ENCODE measurements around the gene PYGB.

PYGB gene

DNA sequence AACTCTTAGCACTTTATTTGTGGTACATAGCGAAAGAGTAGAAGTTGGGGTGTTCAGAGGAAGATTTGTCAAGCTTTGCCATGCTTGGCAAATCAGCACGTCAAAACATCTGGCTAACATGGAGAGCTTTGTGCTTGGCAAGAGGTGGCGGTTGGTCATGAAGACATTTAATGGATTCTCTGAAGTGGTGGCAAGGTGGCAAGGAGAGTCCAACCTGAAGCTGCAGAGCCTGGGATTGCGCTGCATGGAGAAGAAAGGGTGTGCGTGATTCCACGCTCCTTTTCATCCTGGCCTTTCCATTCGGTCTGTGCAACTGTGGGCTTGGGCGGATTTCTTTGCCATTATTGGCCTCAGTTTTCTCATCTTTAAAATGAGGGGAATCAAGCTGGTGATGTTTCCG is 3.1 kb downstream of the PYGB start:
- H3K4me3 ChIP-seq (replicated peaks in 1 of 2; ENCODE audit: low read depth in 2 of 2, low read length in 2 of 2) = peak overlapping the region in 1 of 2 donors; percentile 8
- TF ChIP-seq, protein P1, sequence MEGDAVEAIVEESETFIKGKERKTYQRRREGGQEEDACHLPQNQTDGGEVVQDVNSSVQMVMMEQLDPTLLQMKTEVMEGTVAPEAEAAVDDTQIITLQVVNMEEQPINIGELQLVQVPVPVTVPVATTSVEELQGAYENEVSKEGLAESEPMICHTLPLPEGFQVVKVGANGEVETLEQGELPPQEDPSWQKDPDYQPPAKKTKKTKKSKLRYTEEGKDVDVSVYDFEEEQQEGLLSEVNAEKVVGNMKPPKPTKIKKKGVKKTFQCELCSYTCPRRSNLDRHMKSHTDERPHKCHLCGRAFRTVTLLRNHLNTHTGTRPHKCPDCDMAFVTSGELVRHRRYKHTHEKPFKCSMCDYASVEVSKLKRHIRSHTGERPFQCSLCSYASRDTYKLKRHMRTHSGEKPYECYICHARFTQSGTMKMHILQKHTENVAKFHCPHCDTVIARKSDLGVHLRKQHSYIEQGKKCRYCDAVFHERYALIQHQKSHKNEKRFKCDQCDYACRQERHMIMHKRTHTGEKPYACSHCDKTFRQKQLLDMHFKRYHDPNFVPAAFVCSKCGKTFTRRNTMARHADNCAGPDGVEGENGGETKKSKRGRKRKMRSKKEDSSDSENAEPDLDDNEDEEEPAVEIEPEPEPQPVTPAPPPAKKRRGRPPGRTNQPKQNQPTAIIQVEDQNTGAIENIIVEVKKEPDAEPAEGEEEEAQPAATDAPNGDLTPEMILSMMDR (IDR thresholded peaks at IDR 0.05; ENCODE audit: low read depth, low read length) = no peak
- no peak for DNase-seq (ENCODE audit: low read depth in 2 of 2)

DNA sequence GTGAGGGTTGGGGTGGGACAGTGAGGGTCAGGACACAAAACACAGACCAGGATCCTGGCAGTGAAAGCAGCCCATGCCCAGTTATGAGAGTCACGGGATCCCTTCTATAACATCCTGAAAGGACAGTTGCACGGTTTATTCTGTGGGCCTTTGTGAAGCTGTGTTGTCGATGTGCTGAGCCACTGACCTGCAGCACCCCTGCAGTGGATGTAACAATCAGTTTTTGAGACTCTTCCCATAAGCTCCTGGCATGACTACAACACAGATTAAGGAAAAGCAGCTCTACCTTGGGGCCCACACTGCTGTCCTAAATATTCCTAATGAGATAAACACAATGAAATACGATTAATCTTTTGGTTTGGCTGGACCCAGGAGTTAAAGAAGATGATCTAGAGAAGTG is 3.7 kb downstream of the PYGB start:
- H3K4me3 ChIP-seq (replicated peaks in 1 of 2; ENCODE audit: low read depth in 2 of 2, low read length in 2 of 2) = peak overlapping the region in 1 of 2 donors; percentile 24
- peak in 1 of 2 donors; percentile 47 for DNase-seq (ENCODE audit: low read depth in 2 of 2)
- TF ChIP-seq, protein P1 (IDR thresholded peaks at IDR 0.05; ENCODE audit: low read depth, low read length) = no peak

DNA sequence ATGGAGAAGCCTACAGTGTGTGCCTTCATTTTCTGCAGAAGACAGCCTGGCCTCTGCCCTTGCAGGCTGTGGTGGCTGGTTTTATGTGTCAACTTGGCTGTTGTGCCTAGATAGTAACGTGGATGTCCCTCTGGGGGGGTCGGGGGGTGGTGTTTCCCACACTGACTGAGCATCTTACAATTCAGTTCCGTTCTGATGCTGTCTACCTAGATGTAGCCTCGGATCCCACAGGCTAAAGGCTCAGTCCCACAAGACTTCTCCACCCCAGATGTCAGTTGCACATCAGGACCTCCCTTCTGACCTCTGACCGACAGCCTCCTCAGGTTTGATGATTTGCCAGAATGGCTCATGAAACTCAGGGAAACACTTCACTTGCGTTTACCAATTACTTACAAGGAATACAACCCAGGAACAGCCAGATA is 4.4 kb downstream of the PYGB start:
- TF ChIP-seq, protein P1 (IDR thresholded peaks at IDR 0.05; ENCODE audit: low read depth, low read length) = no peak
- H3K4me3 ChIP-seq (replicated peaks in 1 of 2; ENCODE audit: low read depth in 2 of 2, low read length in 2 of 2) = no peak overlapping the region

DNA sequence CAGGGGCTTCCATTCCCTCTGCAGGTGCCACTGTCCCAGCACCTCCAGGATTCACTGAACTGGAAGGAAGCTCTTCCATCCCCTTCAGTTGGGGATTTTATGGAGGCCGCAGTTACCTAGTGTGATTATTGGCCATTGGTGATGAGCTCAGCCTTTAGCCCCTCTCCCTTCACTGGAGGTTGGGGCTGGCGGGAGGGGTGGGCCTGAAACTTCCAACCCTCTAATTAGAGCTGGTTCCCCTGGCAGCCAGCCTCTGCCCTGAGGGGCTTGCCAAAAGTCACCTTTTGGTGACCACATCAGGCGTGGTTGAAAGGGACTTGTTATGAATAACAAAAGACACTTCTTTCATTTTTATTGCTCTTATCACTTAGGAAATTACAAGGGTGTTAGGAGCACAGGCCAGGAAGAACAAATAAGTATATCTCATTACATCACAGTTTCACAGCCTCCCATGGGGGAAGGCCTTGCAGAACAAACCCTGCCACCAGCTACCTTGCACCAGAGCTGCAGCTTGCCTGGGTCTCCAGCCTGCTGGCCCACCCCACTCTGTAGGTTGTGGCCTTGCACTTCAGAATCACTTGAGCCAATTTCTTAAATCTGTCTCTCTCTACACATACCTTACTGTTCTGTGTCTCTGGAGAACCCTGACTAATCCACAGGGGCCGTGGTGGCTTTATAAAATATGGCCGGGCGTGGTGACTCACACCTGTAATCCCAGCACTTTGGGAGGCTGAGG is 5.0 kb downstream of the PYGB start:
- TF ChIP-seq, protein P1 (IDR thresholded peaks at IDR 0.05; ENCODE audit: low read depth, low read length) = no peak
- no peak for DNase-seq (ENCODE audit: low read depth in 2 of 2)
- H3K4me3 ChIP-seq (replicated peaks in 1 of 2; ENCODE audit: low read depth in 2 of 2, low read length in 2 of 2) = no peak overlapping the region

More for the DNA sequence above, 4.4 kb downstream of the PYGB start:
- DNase-seq (ENCODE audit: low read depth in 2 of 2) = no peak

DNA sequence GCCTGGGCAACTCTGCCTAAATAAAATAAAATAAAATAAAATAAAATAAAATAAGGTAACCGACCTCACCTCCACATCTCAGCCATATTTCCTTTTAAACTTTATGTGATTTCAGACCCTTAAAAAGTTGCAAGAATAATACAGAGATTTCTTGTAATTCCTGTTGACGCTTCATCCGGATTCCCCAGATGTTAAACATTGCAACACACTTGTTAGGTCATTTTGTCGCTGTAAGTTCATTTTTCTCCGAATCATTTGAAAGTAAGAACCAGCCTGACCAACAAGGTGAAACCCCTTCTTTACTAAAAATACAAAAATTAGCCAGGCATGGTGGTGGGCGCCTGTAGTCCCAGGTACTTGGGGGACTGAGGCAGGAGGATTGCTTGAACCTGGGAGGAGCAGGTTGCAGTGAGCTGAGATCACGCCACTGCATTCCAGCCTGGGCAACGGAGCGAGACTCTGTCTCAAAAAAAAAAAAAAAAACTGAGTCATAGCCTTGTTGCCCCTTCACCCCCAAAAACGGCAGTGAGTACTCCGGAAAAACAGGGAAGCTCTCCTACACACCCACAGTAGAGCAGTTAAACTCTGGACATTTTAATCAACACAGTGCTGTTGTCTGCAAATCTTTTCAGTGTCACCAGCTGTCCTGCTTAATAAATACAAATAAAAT is 5.9 kb downstream of the PYGB start:
- H3K4me3 ChIP-seq (replicated peaks in 1 of 2; ENCODE audit: low read depth in 2 of 2, low read length in 2 of 2) = no peak overlapping the region
- TF ChIP-seq, protein P1 (IDR thresholded peaks at IDR 0.05; ENCODE audit: low read depth, low read length) = no peak

DNA sequence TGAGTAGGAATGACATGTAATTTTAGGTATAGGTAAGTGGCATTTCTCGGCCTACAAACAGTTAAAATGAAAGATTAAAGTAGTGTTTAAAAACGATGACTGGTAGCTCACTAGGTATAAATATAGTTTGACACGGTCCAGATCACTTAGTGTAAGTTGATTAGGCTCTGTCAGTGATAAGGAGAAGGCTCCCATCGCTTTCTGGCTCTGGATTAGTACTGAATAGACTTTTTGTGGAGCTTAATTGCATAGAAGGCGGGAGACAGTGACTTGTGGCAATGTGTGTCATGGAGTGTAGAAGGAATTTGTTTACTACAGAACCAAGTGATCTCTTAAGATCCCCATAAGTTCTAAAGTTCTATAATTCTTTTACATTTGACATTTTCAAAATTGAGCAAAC is 6.7 kb downstream of the PYGB start:
- DNase-seq (ENCODE audit: low read depth in 2 of 2) = no peak
- no peak overlapping the region for H3K4me3 ChIP-seq (replicated peaks in 1 of 2; ENCODE audit: low read depth in 2 of 2, low read length in 2 of 2)
- TF ChIP-seq, protein P1 (IDR thresholded peaks at IDR 0.05; ENCODE audit: low read depth, low read length) = no peak

More for the DNA sequence above, 5.9 kb downstream of the PYGB start:
- DNase-seq (ENCODE audit: low read depth in 2 of 2) = peak in 1 of 2 donors; percentile 50

Data from cardiac fibroblast (primary cell).